Hematopoietic multipotent progenitor cell (in vitro differentiated cells): Measurements from ENCODE around the gene HEPN1. TPM values are rescaled to one million over a fixed set of nuclear protein-coding genes. Genes with fewer than 3 reads are reported as not detected.
A peak's percentile ranks its signal among the peaks of the same experiment; 100 is the strongest.

Experiments
- DNase-seq, 3 donors: peaks; one replicate each; pipeline ENCODE4 v3.0.0-alpha.2; 2011 to 2015; ENCODE audit warnings: low read depth in 2 of 3, low spot score in 2 of 3
- total RNA-seq: library from RNA; depleted of rRNA; stranded (reverse); fragments of >200 nt; gene quantifications from one replicate; pipeline ENCODE4 v1.2.3, GENCODE V29; 2012

Gene HEPN1
- total RNA-seq, 1 donor, result not detected

- DNase-seq, result peak in 1 of 3 donors; percentile 16
Observed at GRCh38 chr11:124898263-124898680, 20.8 kb upstream of the HEPN1 start.

GRCh38 chr11:124898711-124899110 lies 20.3 kb upstream of the HEPN1 start:
- DNase-seq, result no peak

- no peak for DNase-seq
Observed at GRCh38 chr11:124899383-124900145, 19.5 kb upstream of the HEPN1 start.

DNA sequence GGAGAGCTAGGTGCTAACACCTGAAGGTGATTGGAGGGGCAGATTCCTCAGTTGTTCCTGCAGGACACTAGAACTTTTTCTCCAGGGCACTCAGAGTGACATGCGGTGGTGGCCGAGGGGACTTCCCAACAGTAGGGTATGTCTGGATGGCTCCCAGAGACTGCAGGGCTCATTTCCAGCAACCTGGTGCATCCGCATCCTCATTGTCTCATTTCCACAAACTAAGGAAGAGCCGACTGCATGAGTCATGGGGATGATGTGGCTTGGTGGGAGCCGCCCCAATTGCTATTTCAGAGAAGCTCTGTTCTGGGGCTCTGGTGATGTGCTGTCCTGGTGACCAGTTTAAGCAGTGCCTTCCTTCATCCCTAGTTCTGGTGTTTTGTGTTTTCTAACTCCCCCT lies 18.6 kb upstream of the HEPN1 start:
- DNase-seq, result no peak

GRCh38 chr11:124902616-124903015 lies 16.4 kb upstream of the HEPN1 start:
- DNase-seq, result no peak

DNA sequence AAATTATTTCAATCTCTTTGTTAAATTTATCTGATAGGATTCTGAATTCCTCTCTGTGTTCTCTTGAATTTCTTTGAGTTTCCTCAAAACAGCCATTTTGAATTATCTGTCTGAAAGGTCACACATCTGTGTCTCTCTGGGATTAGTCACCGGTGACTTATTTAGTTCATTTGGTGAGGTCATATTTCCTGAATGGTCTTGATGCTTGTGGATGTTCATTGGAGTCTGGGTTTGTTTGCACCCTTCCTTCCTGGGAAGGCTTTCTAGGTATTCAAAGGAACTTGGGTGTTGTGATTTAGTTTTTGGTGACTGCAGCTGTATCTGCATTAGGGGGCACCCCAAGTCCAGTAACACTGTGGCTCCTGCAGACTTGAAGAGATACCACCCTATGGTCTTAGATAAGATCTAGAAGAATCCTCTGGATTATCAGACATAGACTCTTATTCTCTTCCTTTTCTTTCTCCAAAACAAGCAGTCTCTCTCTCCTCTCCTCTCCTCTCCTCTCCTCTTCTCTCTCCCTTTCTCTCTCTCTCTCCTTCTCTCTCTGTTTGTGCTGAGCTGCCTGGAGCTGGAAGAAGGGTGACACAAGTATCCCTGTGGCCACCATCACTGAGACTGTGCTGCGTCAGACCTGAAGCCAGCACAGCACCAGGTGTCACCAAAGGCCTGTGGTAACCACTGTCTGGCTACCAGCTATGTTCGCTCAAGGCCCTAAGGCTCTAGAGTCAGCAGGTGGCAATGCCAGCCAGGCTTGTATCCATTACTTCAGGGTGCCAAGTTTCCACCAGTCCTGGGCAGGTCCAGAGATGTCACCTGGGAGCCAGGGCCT lies 3.3 kb upstream of the HEPN1 start:
- no peak for DNase-seq

- DNase-seq, result no peak
Observed at GRCh38 chr11:124916370-124916710, 2.7 kb upstream of the HEPN1 start.

- DNase-seq, result no peak
Observed at GRCh38 chr11:124917115-124917637, 1.9 kb upstream of the HEPN1 start.

DNA sequence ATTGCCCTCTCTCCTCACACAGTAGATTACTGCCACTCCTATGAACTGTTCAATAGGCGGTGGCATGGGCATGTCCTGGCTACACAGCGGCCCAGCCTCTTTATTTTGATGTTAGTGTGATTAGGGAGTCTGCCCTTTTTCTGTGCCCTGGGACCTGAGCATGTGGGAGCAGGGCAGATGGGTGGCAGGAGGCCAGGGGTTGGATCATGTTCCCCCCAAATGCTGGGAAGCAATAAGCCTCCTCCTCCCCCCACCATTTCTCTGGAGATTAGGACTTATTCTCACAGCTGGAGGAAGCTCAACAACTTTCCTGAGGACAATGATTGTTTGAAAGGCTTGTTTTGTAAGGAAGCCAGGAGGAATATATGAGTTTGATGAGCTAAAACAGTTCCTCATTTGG lies 848 bp downstream of the HEPN1 start:
- no peak for DNase-seq

DNA sequence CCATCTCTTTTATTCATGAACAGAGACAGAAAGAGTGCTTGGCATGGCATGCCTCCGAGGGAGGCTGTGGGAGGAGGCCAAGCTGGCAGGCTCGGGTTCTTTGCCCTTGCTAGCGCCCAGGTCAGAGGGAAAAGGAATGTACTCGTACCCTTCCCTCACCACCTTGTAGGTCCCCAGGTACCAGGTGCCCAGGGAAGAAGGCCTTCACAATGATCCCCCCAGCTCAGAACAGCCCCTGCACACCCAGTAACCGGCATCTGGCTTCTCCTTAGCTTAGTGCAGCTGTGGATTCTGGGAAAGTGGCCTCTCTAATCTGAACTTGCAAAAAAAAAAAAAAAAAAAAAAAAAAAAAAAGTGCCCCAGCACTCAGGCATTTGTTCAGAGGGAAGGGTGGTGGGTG lies 1.3 kb downstream of the HEPN1 start:
- no peak for DNase-seq

DNA sequence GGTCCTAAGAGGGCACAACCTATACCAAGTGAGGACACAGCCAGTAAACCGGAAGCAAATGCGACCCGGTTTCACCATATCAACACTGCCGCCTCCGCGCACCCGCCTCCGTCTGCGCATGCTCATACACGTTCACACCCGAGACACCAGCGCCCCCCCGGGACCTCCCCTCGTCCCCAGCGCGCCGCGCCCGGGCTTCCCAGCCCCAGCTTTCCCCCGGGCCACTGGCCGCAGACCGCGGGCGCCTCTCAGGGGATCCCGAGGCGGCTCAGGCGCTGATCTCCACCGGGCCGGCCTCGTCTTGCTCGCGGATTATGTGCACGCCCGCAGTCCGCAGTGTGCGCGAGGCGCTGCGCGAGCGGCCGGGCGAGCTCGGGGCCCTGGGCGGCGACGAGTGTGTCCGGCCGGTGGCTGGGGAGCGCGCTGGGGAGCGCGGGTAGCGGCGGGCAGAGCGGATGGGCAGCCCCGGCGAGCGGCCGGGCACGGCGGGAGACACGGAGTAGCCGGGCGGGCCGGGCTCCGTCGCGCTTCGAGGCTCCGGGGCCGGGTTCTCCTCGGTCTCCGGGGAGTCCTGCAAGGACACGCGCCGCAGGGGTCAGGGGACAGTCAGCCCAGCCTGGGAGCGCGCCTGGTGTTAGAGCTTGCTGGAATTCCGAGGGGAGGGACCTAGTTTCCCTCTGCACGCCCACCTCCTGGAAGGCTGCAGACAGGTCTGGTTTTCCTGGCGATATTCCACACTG lies 2.0 kb downstream of the HEPN1 start:
- DNase-seq, result peak; percentile 40 to 89 (median 86)

DNA sequence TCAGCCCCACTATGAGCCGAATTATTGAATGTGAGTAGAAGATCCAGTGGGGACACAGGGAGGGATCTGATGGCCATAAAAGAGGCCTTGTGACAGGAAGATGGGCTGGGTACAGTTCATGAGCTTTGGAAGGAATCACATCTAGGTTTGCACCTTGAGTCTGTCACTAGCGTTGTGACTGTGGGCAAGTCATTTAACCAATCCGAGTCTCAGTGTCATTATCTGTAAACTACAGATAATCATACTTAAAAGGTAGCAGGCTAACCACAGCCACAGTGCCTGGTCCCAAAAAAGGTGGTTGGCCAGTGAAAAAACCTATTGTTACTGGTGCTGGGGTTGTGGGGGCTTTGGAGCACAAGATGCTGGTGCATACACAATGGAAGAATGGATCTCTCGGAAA lies 3.8 kb downstream of the HEPN1 start:
- no peak for DNase-seq

- no peak for DNase-seq
Observed at GRCh38 chr11:124923296-124923695, 4.2 kb downstream of the HEPN1 start.

DNA sequence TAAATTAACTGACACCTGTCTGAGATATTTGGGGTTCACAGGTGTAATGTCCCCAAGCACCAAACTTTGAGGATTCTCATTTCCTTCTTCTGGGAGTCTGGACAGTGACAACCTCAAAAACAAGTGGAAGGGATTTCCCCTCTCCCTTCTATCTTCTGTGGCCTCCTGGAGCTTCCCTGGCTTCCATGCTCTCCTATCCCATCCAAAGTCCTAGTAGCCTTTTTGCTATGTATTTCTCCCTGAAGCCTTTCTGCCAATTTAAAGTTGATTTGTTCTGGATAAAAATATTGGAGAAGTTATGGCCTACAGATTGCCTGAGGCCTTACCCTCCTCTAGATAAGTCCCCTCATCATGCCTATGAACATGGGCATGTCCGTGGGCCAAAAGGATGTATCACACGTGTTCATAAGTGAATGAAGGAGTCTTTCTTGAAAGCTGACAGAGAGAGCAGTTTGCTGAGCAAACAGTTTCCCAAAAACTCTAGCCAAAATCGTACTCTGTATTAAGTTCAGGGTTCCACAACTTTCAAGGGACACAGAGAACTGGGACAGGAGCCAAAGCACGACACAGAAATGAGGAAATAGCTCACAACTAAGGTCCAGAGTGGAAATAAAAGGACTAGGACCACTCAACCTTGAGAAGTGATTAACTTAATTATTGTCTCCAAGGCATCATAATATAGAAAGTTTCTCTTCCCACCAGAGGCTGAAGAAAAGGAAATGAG lies 10.1 kb downstream of the HEPN1 start:
- DNase-seq, result no peak

- no peak for DNase-seq
Observed at GRCh38 chr11:124930799-124931198, 11.7 kb downstream of the HEPN1 start.

- DNase-seq, result no peak
Observed at GRCh38 chr11:124934862-124935547, 16.0 kb downstream of the HEPN1 start.

GRCh38 chr11:124935548-124936514 lies 16.8 kb downstream of the HEPN1 start, which contains the start of gene HEPACAM:
Gene HEPACAM, minus strand, starts transcription at chr11:124936047. Its CDS starts 41 bp downstream, at chr11:124936006.
- no peak for DNase-seq

- no peak for DNase-seq
Observed at GRCh38 chr11:124937336-124937935, 18.4 kb downstream of the HEPN1 start.
